Right lobe of liver (tissue), 4 donors: Measurements from ENCODE around the gene ZNF160.

ENCODE experiments used
- POLR2A ChIP-seq: fragments of 450-650 bp; IDR thresholded peaks from one replicate; pipeline ENCODE4 v1.6.1; 2017; ENCODE audit warnings: antibody characterized with exemption, mild to moderate bottlenecking
- TF ChIP-seq, protein P1 (sequence below), 4 donors: fragments of 200-600 bp in 3 of 4; fragments of 450-650 bp in 1 of 4; IDR thresholded peaks; one replicate each; pipeline versions ENCODE4 v1.5.1 to v1.8.0; 2016 to 2022; ENCODE audit warnings: antibody characterized with exemption in 4 of 4, mild to moderate bottlenecking in 2 of 4
- donor health status: DM: no; HTN: no; CAD: no.
- donor health status: DM: no; HTN: no; CAD: no.
- donor health status: DM: no; HTN: yes; CAD: no.

DNA sequence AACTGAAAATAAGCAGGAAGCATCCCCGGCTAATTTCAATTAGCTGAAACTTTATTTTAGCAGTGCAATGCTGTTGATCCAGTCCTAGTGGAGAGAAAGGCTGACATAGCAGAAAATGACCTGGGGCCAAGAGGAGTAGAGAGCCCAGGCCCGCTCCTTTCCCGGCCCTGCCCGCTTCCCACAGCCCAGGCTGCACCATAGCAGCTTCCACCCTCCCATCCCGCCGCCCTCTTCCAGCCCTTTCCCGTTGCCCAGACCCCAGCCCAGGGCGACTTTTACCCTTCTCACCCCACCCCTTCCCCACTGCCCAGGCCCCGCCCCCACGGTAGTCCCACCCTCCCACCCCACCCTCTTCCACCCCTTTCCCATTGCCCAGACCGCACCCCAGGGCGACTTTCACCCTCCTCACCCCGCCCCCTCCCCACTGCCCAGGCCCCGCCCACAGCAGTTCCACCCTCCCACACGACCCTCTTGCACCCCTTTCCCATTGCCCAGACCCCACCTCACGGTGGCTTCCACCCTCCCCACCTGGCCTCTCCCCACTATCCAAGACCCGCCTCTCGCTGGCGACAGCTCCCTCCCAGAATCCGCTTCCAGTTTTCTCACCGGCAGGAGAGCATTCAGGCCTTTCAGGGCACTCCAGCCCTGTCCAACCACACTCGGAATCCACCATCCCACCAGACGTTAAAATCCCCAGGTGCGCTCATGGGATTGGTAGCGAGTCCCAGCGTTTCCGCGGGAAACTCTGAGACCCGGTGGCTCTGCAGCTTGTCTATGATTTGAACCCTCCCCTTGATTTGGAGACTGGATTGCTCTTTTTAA lies 8.3 kb downstream of the ZNF160 start:
- TF ChIP-seq, protein P1, sequence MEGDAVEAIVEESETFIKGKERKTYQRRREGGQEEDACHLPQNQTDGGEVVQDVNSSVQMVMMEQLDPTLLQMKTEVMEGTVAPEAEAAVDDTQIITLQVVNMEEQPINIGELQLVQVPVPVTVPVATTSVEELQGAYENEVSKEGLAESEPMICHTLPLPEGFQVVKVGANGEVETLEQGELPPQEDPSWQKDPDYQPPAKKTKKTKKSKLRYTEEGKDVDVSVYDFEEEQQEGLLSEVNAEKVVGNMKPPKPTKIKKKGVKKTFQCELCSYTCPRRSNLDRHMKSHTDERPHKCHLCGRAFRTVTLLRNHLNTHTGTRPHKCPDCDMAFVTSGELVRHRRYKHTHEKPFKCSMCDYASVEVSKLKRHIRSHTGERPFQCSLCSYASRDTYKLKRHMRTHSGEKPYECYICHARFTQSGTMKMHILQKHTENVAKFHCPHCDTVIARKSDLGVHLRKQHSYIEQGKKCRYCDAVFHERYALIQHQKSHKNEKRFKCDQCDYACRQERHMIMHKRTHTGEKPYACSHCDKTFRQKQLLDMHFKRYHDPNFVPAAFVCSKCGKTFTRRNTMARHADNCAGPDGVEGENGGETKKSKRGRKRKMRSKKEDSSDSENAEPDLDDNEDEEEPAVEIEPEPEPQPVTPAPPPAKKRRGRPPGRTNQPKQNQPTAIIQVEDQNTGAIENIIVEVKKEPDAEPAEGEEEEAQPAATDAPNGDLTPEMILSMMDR (IDR thresholded peaks at IDR 0.05) = no peak
- no peak for TF ChIP-seq POLR2A
